Endometrial microvascular endothelial cells (primary cell): ENCODE measurements around the gene GLB1L3. TPM values are rescaled to one million over a fixed set of nuclear protein-coding genes. Genes with fewer than 3 reads are reported as not detected.
"Not testable (repeated sequence)": the region's sequence is repeated elsewhere in the genome, so short reads cannot be mapped to it uniquely, and the experiment has no call there.

ENCODE experiments used
- in situ Hi-C: cut with HindIII; loops from 2 replicates; pipeline ENCODE4 v1.10.0; 2017; ENCODE audit warnings: low sequenced_read_pairs, low pct_unique_long_range_greater_than_20kb; ENCODE audit errors: inconsistent ontology term
- total RNA-seq: library from RNA; depleted of rRNA; stranded (reverse); fragments of >200 nt; gene quantifications from one replicate; pipeline ENCODE4 v1.2.3, GENCODE V29; 2015; ENCODE audit errors: inconsistent ontology term

The GLB1L3 gene
- total RNA-seq, 1 donor from 2014 or later: not detected

- in situ Hi-C loops: no loop called here
These were observed 58.8 kb downstream of the GLB1L3 start for GRCh38 chr11:134334796-134335571.

DNA sequence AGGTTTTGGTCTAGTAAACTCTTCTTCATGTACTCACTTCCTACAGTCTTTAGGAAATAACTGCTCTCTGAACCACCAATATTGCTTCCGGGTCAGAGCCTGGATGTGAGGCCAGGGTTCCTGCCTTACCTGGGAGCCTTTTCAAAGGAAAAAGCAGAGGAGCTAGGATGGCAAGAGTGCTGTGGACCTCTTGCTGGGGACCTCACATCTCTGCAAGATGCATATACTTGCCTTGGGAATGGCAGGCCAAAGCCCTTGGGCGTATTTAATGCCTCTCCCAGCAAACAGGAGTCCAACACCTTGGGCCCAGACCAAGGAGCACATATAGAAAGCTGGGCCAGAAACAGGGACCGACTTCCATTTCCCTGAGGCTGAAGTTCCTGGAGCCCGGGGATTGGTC lies 60.9 kb downstream of the GLB1L3 start:
- in situ Hi-C loops: no loop called here

- in situ Hi-C loops: no loop called here
These were observed 61.9 kb downstream of the GLB1L3 start for GRCh38 chr11:134338068-134338467.

DNA sequence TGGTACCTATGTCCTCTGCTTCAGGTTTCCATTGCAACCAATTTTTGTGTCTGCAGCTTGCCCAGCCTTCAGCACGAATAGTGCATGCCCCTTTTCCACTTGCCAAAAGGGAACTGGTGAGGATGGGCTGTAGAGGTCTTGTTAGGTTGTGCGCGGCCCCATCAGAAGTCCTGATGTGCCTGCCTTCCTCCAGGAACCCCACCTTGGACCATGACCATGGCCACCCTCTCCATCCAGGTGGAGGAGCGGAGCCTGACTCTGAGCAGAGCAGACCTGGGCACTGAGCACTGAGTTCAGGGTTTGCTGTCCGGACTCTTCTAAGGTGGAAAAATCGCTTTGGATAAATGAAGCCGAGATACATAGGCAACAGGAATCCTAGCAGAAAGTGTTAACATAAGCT lies 62.5 kb downstream of the GLB1L3 start:
- in situ Hi-C loops: no loop called here

DNA sequence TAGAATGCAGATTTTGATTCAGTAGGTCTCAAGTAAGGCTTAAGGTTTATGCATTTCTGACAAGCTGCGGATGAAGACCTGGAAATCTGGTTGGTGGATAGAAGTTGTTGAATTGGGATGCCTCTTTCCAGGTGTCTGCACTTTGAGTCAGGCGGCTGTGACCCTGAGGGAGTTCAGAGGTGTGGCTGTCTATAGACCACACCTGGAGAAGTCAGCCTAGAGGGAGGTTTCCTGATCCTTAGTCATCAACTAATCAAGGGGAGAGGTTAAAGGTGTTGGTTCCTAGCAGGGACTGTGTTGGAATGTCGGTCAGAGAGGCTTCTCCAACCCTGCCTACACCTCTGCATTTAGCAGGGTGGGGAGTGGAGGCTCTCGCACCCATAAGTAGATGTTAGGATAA lies 63.6 kb downstream of the GLB1L3 start:
- in situ Hi-C loops: no loop called here

- in situ Hi-C loops: no loop called here
These were observed 64.3 kb downstream of the GLB1L3 start for GRCh38 chr11:134340354-134340964.

GRCh38 chr11:134341805-134342571 lies 65.8 kb downstream of the GLB1L3 start:
- in situ Hi-C loops: no loop called here

GRCh38 chr11:134342572-134343340 lies 66.6 kb downstream of the GLB1L3 start:
- in situ Hi-C loops: no loop called here

DNA sequence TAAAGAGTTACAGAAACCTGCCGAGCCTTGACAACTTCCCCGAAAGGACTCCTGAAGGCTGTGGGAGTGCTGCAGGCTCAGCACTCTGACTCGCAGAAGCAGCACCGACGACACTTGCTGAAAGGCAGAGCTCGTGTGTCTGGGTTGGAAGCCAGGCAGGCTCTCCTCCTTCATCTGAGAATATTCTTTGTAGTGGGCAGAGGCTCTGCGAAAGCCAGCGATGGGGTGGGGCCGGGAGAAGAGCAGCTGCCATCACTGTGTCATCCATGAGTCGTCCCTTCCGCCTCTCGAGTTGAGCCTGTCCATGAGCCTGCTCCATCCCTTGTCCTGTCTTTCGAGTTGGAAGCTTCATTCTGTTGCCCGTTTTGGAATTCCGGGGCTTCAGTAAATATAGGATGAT lies 67.5 kb downstream of the GLB1L3 start:
- in situ Hi-C loops: no loop called here

GRCh38 chr11:134344497-134345236 lies 68.5 kb downstream of the GLB1L3 start:
- in situ Hi-C loops: not testable (repeated sequence)

GRCh38 chr11:134345237-134345550 lies 69.0 kb downstream of the GLB1L3 start:
- in situ Hi-C loops: no loop called here

DNA sequence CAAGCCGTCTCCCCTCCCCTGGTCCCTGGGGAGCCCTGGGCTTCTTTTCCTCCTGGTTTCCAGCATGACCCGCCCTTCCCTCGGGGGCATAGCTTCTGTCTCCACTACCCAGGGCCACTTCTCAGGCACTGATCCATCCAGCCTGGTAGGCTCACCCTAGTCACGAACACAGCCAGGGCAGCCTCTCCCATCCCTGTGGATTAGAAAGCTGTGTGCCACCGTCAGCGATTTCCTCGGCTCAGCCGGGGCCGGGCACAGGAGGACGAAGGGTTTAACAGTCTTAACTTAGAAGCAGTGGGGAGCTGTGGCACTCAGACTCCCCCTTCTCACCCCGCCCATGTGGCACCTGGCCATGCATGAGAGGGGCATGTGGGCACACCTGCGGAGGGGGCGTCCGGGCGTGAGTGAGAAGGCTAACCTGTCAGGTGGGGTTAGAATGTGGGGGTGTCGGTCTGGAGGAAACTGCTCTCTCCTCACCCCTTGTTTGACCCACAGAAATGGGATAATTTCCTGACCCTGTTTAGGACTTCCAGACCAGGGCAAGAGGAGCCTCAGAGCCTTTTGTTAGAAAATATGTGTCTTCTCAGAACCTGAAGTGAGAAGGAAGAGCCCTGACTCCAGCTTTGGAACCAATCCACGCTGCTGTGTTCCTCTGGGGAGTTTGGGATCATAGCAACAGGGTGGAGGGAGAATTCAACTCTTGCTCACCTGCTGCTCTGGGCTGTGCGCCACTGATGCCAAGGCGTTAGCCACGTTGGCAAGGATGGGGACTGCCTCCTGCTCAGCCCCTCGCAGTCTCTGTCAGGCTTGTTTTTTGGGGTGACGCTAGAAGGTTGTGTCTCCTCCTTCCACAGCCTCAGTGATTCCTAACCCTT lies 70.2 kb downstream of the GLB1L3 start:
- in situ Hi-C loops: no loop called here

DNA sequence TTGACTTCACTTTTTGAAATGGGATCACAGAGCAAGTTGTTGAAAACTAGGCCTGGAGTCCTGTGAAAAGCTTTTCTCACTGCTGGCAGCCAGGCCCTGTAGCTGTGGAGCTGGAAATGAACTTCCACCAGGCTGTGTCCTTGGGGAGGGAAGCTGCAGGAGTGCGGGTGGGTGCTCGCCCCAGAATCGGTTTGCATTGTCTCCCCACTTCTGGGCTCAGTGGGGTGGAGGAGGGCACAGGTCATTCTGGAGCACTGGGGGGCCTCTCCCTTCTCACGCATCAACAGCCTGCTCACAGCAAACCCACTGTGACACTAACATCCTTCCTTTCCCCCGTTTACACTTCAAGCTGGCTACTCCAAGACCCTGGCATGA lies 70.8 kb downstream of the GLB1L3 start:
- in situ Hi-C loops: no loop called here

- in situ Hi-C loops: no loop called here
These were observed 71.3 kb downstream of the GLB1L3 start for GRCh38 chr11:134347441-134347840.

DNA sequence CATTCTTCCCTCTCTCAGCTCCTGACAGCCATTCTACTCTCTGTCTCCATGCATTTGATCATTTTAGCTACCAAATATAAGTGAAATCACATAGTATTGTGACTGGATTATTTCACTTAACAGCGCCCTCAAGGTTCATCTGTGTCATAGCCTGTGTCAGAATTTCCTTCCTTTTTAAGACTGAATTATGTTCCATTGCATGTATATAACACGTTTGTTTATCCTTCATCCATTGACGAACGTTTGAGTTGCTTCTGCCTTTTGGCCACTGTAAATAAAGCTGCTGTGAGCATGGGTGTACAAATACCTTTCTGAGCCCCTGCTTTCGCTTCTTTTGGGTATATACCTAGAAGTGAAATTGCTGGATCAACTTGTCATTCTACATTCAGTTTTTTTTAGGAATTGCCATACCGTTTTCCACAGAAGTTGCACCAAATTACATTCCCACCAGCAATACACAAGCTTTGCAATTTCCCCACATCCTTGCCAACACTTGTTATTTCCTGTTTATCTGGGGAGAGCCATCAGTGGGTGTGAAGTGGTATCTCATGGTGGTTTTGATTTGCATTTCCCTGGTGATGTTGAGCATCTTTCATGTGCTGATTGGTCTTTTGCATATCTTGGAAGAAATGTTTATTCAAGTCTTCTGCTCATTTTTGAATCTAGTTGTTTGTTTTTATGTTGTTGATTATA lies 73.1 kb downstream of the GLB1L3 start:
- in situ Hi-C loops: no loop called here

DNA sequence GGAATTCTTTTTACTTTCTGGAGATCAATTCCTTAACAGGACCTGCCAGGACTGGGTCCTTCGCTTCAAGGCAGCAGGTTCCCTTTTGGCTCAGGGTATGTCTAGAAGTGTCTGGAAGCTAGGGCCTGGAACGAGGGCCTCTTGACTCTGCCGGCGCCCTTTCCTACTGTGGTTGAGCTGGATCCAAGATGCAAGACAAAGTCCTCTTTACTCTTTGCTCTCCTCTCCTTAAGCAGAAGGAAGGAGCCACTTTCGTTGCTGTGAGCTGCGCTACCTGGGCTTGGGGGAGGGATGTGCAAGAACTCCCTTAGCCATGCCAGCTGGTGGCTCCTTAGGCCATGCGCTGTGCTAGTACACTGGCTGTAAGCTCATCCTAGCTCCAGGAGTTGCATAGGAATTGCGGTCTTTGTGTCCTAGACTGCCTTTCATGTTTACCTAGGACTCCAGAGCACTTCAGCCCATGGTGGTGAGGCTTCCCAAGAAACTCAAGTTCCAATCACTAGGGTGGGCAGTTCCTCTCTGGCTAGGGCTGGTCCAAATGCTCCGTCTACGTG lies 73.7 kb downstream of the GLB1L3 start:
- in situ Hi-C loops: no loop called here

DNA sequence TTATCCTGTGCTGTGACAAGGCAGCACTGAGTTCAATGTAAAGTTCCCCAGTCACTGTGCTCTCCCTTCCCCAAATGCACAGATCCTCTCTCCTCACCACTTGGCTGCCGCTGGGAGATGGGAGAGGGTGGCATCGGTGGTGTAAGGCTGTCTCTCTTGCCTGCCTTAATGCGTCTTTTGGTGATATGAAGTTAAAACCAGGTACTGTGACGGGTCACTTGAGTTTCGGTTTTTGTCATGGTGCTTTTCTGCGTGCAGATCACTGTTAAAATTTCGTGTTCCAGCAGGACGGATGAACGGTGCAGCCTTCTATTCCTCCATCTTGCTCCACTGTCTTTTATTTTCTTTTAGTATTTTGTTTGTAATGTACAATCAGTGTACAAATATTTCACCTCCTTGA lies 74.2 kb downstream of the GLB1L3 start:
- in situ Hi-C loops: no loop called here
